HG03439 (cell line): ENCODE results near the gene ANO2.

Experiments used
- ATAC-seq: cut with Tn5 transposase; IDR thresholded peaks from one replicate; pipeline ENCODE4 v1.9.1; 2021; ENCODE audit warnings: mild to moderate bottlenecking, moderate library complexity; ENCODE audit not compliant: unreplicated experiment

The ANO2 gene

DNA sequence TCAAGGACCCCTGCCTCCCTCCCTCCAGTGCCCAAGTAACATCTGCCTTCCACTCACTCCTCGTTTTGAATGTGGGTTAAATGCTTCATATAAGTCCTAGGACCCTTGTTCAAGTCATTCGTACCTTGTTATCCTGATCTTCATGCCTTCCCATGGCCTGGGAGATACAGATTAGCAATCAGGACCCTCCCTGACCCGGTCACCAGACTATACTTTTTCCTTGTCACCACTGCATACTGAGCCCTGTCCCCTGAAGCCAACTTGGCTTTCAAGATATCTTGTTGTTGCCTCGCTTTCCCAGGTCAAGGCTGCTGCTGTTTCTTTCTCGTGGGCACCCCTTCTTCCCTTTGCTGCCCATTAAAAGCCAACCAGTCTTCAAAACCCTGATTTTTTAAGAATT, 208.5 kb downstream of the ANO2 start:
- ATAC-seq = no peak

DNA sequence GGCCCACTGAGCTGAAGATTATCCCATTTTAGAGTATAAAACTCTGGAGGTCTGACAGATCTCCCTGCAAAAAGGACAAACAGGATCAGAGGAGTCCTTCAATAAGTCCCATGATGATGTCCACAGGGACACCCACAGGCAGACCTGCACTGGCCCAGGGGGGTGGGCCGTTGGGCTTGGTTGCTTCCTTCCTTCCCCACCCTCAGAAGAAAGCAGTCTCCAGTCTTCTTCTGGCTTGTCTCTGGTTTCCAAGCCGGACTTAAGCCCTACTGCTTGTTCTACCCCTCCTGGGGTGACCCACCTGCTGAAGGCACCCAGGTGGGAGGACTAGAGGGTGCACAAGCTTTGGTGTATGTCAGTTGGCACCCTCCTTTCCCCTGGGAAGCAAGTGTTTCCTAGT, 209.0 kb downstream of the ANO2 start:
- no peak for ATAC-seq

DNA sequence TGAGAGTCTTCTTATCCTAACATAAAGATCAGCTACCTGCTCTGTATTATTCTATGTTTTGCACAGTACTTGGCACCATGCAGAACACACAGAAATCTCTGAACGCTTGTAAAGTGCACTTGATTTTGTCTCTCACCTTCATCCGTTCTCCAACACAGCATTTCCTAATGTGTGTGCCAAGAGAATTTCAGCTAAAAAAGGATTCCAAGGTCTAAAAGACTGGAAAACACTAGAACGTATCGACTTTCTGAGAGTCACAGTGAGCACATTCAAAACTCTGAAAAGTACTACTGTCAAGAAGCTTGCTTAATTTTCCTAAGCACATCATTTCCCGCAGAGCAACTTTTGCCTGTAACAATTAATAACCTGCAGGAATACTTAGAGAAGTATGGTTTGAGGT, 211.1 kb downstream of the ANO2 start:
- ATAC-seq = no peak

DNA sequence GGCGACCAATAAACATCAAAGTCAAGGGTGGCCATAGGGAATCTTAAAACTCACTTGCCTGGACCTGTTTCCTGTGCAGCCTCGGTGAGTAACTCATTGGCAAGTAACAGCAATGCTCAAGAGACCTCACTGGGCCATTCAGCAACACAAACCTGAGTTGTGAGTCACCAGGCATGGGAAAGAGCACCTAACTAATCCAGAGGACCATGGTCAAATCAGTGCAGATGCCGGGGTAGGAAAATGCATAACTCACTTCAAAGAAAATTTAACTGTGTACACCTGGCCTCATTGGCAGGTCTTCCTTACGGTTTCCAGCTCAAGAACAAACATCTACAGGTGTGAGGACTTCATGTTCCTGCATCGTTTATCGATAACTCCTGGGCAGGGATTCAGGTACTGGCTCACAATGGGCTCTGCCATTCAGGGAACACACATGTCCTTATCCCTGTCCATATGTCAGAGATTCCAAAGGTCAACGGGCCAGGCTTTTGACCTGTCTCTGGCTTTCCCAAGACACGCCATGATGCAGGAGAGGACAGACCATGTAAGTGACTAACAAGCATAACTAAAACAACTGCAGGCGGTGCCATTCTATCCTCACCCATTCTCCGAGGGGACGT, 211.8 kb downstream of the ANO2 start:
- ATAC-seq = no peak

DNA sequence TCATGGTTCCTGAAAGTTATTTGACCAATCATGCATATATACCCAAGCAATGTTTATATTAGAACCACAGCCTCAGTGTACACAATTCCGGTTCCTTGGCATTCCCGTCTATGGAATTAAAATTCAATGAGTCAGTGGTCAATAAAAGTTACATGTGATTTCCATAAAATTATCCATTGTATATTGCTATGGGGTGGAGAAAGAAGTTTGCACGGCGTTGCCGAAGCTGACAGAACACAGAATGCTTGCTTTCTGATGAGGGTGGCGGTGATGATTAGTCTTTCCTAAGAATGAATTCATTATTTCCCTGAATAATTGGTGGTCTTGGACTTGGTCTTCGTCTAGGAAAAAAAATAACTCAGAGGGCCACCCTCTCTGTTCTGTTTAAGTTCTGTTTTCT, 214.1 kb downstream of the ANO2 start:
- no peak for ATAC-seq

DNA sequence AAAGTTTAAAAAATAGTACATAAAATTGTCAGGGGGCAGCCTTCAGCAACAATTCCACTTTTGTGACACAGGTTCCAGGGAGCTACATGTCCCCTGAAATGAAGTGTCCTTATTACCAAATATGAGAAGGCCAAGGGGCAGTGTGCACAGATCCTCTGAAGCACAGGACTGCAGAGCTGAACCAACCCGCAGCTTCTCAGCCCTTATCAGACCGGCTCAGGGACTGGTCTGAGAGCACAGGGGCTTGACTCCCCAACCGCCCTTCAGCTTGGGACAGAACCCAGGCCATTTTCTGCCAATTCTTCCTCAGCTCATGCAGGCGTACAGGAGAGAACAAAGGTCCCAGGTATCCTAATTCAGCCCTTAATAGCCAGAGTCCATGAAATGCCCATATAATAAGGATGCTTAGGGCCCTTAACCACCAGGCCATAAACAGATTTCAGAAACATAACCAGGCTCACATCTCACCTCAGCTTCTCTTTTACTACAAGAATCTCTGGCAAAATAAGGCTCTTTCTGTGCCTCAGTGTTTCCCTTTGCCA, 221.3 kb downstream of the ANO2 start:
- no peak for ATAC-seq

DNA sequence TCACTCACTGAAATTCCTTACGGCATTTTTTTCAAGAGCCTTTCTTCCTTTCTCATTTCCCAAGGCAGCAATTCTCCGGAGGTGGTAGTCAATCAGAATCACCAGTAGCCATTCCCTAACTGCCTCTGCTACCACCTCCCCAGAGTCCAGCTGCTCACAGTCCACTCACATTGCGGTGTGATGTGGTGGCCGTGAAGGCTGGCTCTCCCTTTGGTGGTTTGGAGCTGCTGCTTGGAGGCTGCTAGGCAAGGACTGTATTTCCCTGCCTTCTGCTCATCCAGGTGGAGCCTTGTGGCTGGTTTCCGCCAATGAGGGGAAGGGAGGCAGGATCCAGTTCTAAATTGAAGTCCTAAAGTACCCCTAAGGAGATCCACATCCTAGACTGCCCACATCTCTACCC, 222.0 kb downstream of the ANO2 start:
- no peak for ATAC-seq

DNA sequence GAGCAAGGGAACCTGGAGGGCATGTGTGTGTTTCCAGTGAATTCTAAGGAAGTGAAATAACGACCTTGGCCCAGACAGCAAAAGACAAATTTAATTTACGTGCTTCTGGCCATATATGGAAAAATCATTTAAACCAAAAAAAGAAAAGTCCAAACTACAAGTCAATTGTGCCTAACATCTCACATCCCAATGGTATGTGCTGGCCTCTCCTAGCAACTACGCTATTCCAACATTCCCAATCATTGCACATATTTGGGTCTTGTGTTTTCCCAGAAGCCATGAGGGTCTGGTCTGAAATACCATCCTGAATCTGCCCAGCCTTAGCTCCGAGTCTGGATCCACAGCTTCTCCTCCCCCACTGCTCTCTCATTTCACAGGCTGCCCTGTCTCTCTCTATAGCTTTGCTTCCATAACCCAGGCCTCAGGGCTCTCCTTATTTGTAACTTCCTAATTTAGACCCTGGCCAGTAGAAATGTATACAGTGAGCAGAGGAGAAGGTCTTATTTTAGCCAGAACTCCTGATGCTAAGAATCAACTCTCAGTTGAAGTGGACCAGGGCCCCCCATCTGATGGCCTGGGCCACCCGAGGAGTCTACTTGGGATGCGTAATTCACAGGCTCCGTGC, 224.6 kb downstream of the ANO2 start:
- no peak for ATAC-seq

DNA sequence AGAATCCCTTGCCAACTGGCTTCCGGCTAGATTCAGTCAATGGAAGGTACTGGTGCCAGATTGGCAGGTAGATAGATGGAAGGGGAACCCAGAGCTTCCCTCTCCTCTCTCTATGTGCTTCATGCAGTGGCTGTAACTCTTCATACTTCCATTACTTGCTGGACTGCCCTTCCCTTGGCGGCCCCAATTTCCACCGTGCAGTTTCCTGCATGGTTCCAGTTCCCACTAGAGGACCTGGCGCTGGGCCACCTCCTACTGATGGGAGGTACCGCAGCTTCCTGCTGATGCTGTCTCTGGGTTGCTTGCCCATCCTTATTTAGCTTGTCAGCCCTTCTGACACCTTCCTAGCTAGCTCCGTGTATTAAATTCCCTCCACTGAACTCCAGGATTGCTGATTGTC, 226.4 kb downstream of the ANO2 start:
- ATAC-seq = no peak

DNA sequence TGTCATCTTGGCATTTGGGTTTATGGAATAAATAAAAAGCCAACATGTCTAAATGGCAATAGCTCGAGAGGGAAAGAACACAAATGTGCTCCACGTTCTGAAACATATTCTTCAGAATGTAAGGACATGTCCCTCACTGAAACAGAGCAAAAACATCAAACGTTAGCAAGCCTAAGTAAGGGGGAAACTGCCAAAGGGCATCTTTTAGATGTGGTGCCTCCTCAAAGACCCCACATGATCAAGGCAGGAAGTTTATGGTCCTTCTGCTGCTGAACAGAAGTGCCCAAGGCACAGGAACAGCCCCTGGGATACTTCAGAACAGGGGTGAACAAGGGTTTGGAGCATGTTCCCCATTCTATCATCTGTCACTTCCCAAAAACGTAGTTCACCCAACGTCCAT, 227.0 kb downstream of the ANO2 start:
- no peak for ATAC-seq

DNA sequence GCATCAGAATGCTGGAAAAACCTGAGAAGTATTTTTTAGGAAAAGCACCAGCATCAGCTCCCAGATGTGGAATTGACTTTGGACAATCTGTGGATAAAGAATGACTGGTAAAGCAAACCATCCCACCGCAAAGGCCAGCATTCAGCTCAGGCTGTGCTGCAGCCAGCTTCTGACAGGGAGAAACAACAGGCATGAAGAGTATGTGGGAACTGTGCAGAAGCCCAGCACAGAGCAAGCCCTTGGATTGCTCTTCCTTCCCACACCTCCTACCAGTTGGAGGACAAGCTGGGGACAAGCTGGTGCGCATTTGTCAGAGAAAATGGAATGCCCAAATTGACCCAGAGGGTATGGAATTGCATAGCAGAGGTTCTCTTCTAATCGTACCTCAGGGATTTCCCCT, 228.1 kb downstream of the ANO2 start:
- no peak for ATAC-seq

DNA sequence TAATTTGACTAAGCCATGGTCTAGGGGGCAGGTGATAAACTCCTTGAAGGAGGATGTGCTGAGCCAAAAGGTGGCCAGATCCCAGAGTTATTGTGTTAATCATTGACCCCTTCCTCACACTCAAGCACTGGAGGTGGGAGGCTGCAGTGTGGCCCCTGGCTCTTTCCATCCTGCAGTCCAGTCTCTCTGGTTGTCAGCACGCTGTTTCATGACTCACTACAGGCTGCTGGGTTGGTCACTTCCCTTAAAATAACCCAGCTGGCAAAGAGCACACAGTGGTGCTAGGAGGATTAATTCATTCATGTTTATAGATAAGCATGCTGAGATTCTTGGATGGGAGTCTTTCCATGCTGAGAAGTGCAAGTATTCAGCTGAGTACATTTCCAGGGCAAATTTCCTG, 228.9 kb downstream of the ANO2 start:
- no peak for ATAC-seq

DNA sequence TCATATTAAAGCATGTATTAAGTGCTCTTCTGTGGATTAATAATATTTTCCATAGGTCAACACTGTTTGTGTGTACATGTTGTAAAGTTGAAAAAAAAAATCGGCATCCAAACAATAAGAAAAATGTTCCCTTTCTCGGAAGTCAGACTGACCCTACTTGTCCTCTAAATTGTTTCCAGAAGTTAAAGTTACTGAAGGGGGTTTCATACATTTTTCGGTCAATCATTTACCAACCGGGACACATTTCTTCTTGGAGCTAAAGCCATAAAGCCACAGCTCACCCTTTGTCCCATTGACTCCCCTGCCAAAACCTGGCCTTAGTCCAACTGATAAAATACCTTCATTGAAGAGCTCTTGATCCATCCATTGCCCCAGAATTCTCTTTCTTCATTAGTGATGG, 230.0 kb downstream of the ANO2 start:
- no peak for ATAC-seq

DNA sequence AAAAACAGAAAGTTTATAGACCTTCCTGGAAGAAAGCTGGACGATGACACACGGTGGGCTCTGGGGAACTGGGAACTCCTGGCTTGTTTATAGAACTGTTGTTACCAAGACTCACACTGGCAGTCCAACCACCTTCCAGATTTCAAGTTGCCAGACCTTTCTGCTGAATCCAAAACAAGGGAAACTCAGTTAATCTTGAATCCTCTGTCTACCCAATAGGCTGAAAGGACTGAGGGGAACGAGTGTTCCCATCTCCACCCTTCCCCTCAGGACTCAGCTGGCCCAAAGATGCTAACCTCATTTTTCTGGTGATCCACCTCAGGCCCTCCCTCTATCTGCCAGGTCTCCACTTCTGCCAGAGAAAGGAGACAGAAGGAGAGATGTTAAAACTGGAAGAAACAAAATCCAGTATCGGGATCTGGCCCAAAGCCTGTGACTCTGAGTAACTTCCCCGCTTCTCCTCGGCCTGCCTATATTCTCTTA, 231.4 kb downstream of the ANO2 start:
- ATAC-seq = no peak

DNA sequence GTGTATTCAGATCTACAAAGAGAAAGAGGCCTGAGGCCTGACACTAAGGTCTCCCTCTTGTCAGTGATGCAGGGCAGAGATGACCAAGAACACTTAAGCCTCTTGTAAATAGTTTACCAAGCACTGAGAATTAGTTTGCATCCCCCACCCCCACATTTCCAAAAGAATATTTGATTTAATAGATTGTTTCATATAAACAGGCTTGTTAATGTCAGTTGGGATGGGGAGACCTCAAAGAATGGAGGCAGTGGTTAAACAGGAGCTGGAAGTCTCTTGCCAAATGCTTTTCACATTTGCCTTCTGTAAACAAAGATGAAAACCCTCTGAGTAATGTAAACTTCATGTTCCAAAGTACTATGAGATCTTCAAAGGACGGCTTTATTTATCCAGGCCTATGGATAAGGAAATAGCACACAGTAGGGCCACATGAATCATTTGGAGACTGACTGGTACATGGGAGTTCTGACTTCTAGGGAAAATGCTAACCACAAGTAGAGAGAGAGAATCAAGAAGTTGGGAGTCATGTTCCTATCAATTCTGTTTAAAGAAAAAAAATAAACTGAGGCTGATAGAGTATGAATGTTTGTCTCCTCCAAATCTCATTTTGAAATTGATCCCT, 234.7 kb downstream of the ANO2 start:
- ATAC-seq = no peak

DNA sequence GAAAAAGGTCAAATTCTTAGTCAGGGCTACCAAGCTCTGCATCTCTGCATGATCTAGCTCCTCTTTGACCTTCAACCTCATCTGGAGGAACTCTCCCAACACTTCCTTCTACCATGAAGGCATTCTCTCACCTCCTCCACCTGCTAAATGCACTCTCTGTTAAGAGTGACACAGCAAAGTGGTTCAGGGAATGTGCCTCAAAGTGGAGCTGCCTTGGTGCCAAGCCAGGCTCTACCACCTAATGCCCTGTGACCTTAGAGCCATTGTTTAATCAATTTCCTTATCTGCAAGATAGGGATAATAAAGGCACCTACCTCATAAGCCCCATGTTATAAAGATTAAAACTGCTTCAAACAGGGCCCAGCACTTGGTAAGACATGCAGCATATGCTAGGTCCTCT, 236.7 kb downstream of the ANO2 start:
- no peak for ATAC-seq

DNA sequence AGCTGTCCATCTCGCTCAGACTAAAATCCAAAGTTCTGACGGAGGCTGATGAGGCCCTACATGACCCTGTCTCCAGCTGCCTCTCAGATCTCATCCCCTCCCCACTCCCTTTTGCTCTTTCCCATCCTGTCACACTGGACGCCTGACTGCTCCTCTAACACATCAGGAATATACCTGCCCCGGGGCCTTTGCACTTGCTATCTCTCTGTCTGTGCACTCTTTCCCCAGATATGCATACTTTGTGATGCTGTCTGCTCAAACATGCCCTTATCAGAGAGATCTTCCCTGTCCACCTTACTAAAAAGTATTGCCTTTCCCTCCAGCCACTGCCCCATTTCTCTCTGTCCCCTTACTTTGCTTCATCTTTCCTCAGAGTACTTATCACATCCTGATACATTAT, 238.8 kb downstream of the ANO2 start:
- no peak for ATAC-seq

DNA sequence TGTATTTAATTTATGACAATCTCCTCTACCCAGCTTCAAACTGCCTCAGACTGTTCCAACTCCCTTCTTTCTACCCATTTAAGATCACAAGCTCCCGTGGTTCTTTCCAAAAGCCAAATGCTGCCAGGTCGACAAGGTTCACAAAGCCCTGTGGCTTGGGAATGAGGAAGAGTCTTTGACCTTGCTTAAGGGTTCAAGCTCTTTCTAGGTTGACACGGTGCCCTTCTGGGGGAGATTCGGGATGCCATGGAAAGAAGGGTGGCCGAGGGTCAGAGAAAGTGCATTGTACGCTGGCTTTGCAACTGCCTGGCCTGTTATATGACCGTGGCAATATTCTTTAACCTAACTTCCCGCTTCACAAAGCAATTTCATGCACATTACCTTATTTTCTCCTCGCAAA, 239.3 kb downstream of the ANO2 start:
- ATAC-seq = no peak

DNA sequence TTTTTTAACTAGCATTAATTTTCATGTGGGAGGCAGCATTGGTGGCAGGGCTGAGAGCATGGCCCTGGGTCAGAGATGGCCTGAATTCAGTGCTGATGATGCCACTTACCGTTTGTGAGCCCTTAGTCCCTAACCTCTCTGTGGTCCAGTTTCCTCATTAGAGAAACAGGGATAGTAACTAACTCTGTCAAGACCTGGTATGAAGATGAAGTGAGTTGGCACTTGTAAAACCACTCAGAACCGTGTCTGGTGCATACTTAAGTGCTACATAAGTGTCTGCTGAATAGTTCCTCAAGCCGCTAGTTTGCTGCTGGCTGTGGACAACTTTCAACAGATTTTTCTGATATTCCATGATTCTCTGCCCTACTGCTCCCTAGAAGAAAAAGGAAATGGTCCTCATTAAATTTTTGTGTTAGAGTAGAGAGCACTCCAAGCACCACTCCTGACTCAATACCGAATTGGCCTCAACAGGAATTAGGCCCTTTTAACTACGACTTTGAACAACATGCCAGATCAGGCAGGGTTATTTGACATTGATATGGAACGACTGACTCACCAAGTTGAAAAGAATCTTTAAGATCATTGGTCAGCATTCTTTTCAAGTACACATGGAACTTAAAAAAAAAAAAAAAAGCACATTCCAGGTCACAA, 250.2 kb downstream of the ANO2 start:
- no peak for ATAC-seq

DNA sequence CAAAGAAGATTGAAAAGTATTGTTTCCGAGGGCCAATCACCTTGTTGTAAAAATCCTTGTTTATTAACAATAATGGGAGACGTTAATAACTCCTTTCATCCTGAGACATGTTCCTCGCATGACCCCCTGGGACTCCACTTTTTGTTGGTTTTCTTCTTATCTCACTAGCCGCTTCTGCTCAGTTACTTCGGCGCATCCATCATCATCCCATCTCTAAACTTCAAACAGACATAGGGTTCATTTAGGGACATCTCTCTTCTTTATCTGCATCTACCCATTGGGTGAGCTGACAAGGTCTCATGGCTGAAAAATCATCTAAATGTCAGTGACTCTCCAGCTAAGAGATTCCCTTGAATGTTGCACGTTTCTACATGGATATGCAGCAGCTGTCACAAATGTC, 252.2 kb downstream of the ANO2 start:
- no peak for ATAC-seq

DNA sequence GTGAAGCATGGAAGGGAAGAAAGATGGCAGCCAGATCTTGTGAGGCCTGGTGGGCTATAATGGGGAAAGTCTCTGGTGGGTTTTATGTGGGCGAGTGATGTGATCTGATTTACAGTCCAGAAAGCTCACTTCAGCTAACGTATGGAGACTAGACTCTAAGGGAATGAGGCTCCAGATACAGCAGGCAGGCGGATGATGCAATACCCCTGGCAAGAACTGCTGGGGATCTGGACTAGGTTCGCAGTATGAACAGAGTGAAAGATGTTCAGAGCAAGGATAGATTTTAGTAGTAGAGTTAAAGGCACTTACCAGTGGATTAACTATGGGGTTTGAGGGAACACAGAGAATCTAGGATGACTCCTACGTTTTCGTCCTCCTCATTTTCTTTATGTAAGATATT, 253.1 kb downstream of the ANO2 start:
- ATAC-seq = no peak

DNA sequence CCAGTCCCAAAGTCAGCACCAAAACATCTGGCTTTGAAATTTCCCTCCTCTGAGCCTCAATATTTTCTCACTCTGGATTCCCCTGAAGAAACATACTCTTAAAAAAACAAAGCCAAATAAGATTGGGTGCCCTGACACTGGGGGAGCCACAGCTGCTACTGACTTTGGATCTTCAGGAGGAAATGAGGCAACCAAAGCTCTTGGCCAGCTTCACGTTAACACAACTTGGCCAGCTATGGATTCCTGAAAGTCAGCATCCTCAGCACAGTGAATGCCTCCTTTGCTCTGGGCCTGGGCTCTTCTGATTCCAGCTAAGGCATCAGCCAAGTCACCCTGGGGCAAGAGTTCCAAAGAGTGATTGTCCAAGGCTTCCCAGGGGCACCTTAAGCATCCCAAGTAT, 254.8 kb downstream of the ANO2 start:
- ATAC-seq = no peak
